Measurements from ENCODE around the gene PDSS1.
A peak's percentile ranks its signal among the peaks of the same experiment; 100 is the strongest.
"Not testable (repeated sequence)": the region's sequence is repeated elsewhere in the genome, so short reads cannot be mapped to it uniquely, and the experiment has no call there.

PDSS1 gene, protein sequence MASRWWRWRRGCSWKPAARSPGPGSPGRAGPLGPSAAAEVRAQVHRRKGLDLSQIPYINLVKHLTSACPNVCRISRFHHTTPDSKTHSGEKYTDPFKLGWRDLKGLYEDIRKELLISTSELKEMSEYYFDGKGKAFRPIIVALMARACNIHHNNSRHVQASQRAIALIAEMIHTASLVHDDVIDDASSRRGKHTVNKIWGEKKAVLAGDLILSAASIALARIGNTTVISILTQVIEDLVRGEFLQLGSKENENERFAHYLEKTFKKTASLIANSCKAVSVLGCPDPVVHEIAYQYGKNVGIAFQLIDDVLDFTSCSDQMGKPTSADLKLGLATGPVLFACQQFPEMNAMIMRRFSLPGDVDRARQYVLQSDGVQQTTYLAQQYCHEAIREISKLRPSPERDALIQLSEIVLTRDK

DNA sequence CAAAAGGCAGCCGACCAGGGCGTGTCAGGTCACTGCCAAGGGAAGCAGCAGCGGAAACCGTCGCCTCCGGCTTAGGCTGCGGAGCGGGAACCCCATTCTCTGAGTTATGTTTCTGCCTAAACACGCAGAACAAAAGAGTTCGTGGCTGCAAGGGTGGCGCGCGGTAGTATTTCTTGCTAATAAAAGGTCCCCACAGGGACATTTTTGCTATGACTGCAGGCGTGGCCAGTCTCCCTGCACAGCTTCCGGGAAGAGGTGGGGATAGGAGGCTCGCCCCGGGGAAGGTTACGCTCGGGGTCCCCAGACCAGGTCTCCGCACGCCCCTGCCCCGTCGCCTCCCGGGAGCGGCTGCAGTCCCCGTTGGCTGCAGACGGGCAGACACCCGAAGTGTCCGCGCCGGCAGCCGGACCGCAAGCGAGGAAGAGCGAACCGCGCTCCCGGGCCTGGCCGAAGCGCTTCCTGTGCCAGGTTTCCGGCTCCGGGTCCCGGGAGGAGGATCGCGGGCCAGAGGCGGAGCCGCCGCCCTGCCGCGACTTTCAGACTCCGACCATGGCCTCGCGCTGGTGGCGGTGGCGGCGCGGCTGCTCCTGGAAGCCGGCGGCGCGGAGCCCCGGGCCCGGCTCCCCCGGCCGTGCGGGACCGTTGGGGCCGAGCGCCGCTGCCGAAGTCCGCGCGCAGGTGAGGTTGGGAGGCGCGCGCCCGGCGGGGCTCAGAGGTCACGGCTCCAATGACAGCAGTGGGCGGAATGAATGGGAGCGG is at the start of gene PDSS1:
Gene PDSS1 (plus strand): TSS at position 539 of the 759 bp plus-strand sequence. CDS start 11 bp downstream, at position 550.
- Histone ChIP-seq H3K27ac (ENCODE audit: low read length) (peak within 1 kb of the TSS; percentile 78), H3K4me1 (ENCODE audit: control insufficient read depth in 1 of 2, insufficient read depth in 2 of 2, low read length in 2 of 2) (peaks cover 12 to 14% of the 10 kb centered on the region in 2 donors), H3K4me3 (ENCODE audit: low read depth in 1 of 2, low read length in 2 of 2) (peak within 1 kb of the TSS; percentile 86 to 88), H3K9me3 (ENCODE audit: control insufficient read depth in 1 of 2, low read length in 2 of 2) (no peaks in the 10 kb centered on the region), H3K27me3 (ENCODE audit: low read depth, low read length) (no peaks in the 10 kb centered on the region), H3K36me3 (ENCODE audit: control insufficient read depth in 1 of 2, insufficient read depth in 2 of 2, low read length in 2 of 2) (no peaks in the 10 kb centered on the region)

DNA sequence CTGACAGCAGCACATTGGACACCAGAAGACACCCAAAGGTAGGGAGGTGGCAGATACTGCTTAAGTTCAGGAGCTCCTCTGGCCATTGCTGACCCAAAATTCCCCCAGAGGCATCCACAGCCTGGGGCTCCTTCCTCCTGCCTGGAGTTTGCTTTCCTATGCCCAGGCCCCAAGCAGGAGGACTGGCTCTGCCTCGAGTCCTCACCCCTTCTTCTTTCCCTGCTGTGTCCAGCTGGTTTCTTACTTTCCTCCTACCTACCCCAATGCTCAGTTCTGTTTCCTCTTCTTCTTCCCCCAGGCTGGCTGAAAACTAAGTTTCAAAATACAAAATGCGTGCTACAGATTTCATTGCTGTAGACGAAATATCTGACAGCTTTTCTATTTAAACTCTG is 49.3 kb upstream of the PDSS1 start:
- not testable (repeated sequence) for H3K36me3 ChIP-seq (ENCODE audit: control insufficient read depth in 1 of 2, insufficient read depth in 2 of 2, low read length in 2 of 2); H3K4me1 ChIP-seq (ENCODE audit: control insufficient read depth in 1 of 2, insufficient read depth in 2 of 2, low read length in 2 of 2); H3K9me3 ChIP-seq (ENCODE audit: control insufficient read depth in 1 of 2, low read length in 2 of 2); H3K27me3 ChIP-seq (ENCODE audit: low read depth, low read length); H3K27ac ChIP-seq (ENCODE audit: low read length); H3K4me3 ChIP-seq (ENCODE audit: low read depth in 1 of 2, low read length in 2 of 2)

DNA sequence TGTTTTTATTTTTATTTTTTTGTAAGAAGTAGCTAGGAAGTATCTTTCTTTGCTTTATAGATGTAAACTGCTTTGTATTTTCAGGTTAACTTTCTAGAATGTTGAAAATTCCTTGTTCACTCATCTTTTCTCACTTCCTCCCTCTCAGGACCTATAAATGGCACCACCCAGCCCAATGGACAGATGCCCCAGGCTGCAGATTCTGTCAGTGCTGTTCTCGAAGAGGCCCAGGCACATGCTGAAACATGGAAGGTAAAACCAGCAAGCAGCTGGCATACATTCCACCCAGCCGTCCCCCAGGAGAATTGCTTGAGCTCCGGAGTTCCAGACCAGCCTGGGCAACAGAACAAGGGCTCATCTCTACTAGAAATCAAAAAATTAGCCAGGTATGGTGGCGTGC is 47.1 kb upstream of the PDSS1 start:
- Histone ChIP-seq H3K9me3 (ENCODE audit: control insufficient read depth in 1 of 2, low read length in 2 of 2) (no peaks in the 10 kb centered on the region), H3K27ac (ENCODE audit: low read length) (no peak overlapping the region), H3K36me3 (ENCODE audit: control insufficient read depth in 1 of 2, insufficient read depth in 2 of 2, low read length in 2 of 2) (no peaks in the 10 kb centered on the region)

DNA sequence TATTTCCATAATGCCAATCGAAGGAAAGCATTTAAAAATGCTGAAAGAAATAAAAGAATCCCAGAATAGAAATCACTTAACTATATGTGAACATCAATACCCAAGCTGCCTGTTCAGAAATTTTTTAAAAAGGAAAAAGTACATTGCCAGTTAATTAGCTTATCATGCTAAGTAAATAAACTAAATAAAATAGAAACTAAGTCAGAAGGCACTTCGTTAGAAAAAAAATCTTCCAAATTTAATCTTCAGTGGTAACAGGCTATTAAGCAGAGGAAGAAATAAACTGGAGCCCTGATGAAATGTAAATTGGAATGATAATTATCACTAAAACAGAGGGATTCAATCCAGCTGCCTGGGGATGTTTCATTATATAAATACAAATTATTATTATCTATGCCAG is 46.0 kb upstream of the PDSS1 start:
- not testable (repeated sequence) for H3K27ac ChIP-seq (ENCODE audit: low read length); H3K27me3 ChIP-seq (ENCODE audit: low read depth, low read length); H3K4me3 ChIP-seq (ENCODE audit: low read depth in 1 of 2, low read length in 2 of 2); H3K36me3 ChIP-seq (ENCODE audit: control insufficient read depth in 1 of 2, insufficient read depth in 2 of 2, low read length in 2 of 2); H3K4me1 ChIP-seq (ENCODE audit: control insufficient read depth in 1 of 2, insufficient read depth in 2 of 2, low read length in 2 of 2); H3K9me3 ChIP-seq (ENCODE audit: control insufficient read depth in 1 of 2, low read length in 2 of 2)

More for the DNA sequence above, 47.1 kb upstream of the PDSS1 start:
- Histone ChIP-seq H3K27me3 (ENCODE audit: low read depth, low read length) (no peaks in the 10 kb centered on the region), H3K4me3 (ENCODE audit: low read depth in 1 of 2, low read length in 2 of 2) (no peak overlapping the region), H3K4me1 (ENCODE audit: control insufficient read depth in 1 of 2, insufficient read depth in 2 of 2, low read length in 2 of 2) (no peaks in the 10 kb centered on the region)

DNA sequence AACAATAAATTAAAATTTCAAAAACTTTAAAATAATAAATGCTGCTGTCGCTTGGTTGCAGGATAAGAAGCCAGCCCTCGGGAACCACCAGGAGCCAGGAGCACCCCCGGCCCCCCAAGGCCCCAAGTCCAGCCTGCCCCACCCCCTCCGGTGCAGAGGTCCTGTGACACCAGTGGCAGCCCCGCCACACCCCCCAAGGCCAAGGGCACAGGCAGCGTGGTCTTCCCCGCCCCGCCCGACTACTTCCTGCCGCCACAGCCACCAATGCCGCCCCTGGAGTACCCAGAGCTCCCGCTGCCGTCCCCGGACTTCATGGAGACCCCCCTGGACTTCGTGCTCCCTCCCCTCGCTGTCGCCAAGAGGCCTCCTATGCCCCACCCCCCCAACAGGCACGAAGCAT is 44.5 kb upstream of the PDSS1 start:
- no peaks in the 10 kb centered on the region for H3K36me3 ChIP-seq (ENCODE audit: control insufficient read depth in 1 of 2, insufficient read depth in 2 of 2, low read length in 2 of 2)
- no peak overlapping the region for H3K4me3 ChIP-seq (ENCODE audit: low read depth in 1 of 2, low read length in 2 of 2)
- H3K4me1 ChIP-seq (ENCODE audit: control insufficient read depth in 1 of 2, insufficient read depth in 2 of 2, low read length in 2 of 2) = no peaks in the 10 kb centered on the region
- no peaks in the 10 kb centered on the region for H3K27me3 ChIP-seq (ENCODE audit: low read depth, low read length)
- no peaks in the 10 kb centered on the region for H3K9me3 ChIP-seq (ENCODE audit: control insufficient read depth in 1 of 2, low read length in 2 of 2)
- no peak overlapping the region for H3K27ac ChIP-seq (ENCODE audit: low read length)

DNA sequence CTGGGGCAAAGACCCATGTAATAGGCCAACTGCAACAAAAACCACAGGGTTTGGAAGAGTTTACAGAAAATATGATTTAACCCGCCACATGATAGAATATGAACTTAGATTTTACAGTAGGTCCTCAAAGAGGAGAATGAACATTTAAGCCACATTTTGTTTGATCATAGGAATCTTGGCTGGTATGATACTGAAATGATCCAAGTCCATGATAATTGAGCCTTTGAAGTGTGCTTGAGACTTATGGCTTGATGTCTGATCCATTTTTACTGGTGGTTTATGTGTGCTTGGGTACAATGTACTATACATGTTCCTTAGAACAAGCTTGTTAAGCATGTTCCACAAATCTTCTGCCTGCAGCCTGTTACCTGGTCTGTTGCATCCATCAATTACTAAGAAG is 41.8 kb upstream of the PDSS1 start:
- Histone ChIP-seq H3K9me3 (ENCODE audit: control insufficient read depth in 1 of 2, low read length in 2 of 2) (no peaks in the 10 kb centered on the region), H3K4me3 (ENCODE audit: low read depth in 1 of 2, low read length in 2 of 2) (no peak overlapping the region), H3K36me3 (ENCODE audit: control insufficient read depth in 1 of 2, insufficient read depth in 2 of 2, low read length in 2 of 2) (no peaks in the 10 kb centered on the region), H3K27ac (ENCODE audit: low read length) (no peak overlapping the region), H3K27me3 (ENCODE audit: low read depth, low read length) (no peaks in the 10 kb centered on the region), H3K4me1 (ENCODE audit: control insufficient read depth in 1 of 2, insufficient read depth in 2 of 2, low read length in 2 of 2) (no peaks in the 10 kb centered on the region)

DNA sequence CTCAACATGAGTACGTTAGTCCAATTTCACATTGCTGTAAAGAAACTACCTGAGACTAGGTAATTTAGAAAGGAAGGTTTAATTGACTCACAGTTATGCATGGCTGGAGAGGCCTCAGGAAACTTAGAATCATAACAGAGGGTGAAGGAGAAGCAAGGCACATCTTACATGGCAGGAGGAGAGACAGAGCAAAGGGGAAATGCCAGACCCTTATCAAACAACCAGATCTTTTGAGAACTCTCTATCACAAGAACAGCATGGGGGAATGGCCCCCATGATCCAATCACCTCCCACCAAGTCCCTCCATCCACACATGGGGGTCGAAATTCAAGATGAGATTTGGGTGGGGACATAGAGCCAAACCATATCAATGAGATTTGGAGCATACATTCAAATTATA is 34.6 kb upstream of the PDSS1 start:
- no peaks in the 10 kb centered on the region for H3K9me3 ChIP-seq (ENCODE audit: control insufficient read depth in 1 of 2, low read length in 2 of 2)
- H3K36me3 ChIP-seq (ENCODE audit: control insufficient read depth in 1 of 2, insufficient read depth in 2 of 2, low read length in 2 of 2) = no peaks in the 10 kb centered on the region
- H3K27ac ChIP-seq (ENCODE audit: low read length) = no peak overlapping the region
- no peaks in the 10 kb centered on the region for H3K4me1 ChIP-seq (ENCODE audit: control insufficient read depth in 1 of 2, insufficient read depth in 2 of 2, low read length in 2 of 2)
- no peaks in the 10 kb centered on the region for H3K27me3 ChIP-seq (ENCODE audit: low read depth, low read length)
- no peak overlapping the region for H3K4me3 ChIP-seq (ENCODE audit: low read depth in 1 of 2, low read length in 2 of 2)

DNA sequence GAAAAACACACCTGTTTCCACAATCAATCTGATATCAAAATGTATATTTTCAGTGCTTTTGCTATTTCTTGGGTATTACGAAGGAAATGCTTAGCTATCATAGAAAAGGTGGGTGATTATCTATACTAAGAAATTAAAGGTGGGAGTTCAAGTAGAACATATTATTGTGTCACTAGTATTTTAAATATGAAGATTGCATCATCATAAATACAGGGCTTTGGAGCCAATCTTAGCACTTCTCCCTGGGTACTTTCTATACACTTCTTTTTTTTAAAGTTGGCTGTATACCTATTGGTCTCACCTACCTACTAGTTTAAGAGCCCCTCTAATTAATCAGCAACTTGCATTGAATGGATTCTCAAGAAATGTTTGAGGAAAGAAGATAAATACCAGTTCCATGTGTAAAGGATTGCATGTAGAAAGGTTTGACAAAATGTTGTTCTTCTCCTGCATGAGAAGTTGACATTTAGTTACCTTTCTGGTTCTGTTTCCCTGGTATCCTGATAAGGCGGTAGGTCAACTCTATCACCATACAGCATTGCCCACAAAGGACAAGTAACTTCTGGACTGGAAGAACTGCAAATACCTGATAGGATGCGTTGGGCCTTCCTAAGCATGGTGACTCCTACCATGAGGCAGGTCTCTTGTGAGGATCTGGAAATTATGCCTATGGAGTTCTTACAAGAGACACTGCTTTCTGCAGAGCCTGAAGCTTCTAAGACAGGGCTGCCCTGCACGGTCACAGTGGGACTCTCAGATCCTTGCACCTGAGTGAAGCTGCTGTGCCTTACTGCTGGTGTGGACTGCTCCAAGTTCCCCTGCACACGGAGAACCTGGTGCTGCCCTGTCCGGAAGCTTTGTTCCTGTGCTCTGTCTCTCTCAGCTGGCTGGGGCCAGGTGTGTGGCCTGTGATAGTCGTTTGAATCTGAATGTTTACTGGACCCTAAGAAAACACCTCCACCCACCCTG is 32.1 kb upstream of the PDSS1 start:
- H3K4me3 ChIP-seq (ENCODE audit: low read depth in 1 of 2, low read length in 2 of 2) = no peak overlapping the region
- H3K4me1 ChIP-seq (ENCODE audit: control insufficient read depth in 1 of 2, insufficient read depth in 2 of 2, low read length in 2 of 2) = no peaks in the 10 kb centered on the region
- no peaks in the 10 kb centered on the region for H3K27me3 ChIP-seq (ENCODE audit: low read depth, low read length)
- H3K9me3 ChIP-seq (ENCODE audit: control insufficient read depth in 1 of 2, low read length in 2 of 2) = no peaks in the 10 kb centered on the region
- no peaks in the 10 kb centered on the region for H3K36me3 ChIP-seq (ENCODE audit: control insufficient read depth in 1 of 2, insufficient read depth in 2 of 2, low read length in 2 of 2)
- no peak overlapping the region for H3K27ac ChIP-seq (ENCODE audit: low read length)

DNA sequence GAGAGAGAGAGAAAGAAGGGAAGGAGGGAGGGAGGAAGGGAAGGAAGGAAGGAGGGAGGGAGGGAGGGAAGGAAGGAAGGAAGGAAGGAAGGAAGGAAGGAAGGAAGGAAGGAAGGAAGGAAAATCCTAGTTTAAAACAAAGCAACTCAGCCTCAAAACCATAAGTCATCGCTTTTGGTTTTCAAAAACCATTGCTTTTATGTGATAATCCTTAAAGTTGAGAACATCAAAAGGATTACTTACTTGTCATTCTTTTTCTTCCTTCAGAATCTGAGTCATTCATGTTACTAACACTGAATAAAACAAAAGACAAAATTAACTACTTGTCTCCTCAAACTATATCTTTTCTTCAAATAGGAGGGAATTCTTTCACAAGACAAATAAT is 21.6 kb upstream of the PDSS1 start:
- Histone ChIP-seq H3K36me3 (ENCODE audit: control insufficient read depth in 1 of 2, insufficient read depth in 2 of 2, low read length in 2 of 2) (no peaks in the 10 kb centered on the region), H3K27ac (ENCODE audit: low read length) (no peak overlapping the region), H3K4me1 (ENCODE audit: control insufficient read depth in 1 of 2, insufficient read depth in 2 of 2, low read length in 2 of 2) (no peaks in the 10 kb centered on the region), H3K9me3 (ENCODE audit: control insufficient read depth in 1 of 2, low read length in 2 of 2) (no peaks in the 10 kb centered on the region), H3K27me3 (ENCODE audit: low read depth, low read length) (no peaks in the 10 kb centered on the region), H3K4me3 (ENCODE audit: low read depth in 1 of 2, low read length in 2 of 2) (no peak overlapping the region)

DNA sequence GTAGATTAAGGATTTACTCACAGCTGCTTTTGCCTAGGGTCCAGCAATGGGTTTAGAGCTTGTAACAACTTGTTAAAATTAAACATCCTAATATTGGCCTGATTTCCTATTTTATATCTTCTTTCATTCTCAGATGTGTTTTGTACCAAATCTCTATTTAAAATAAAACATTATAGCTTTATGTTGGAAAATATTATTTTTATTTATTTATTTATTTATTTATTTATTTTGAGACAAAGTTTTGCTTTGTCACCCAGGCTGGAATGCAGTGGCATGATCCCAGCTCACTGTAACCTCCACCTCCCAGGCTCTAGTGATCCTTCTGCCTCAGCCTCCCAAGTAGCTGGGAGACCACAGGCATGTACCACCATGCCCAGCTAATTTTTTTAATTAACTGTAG is 17.9 kb upstream of the PDSS1 start:
- Histone ChIP-seq H3K27me3 (ENCODE audit: low read depth, low read length) (no peaks in the 10 kb centered on the region), H3K4me1 (ENCODE audit: control insufficient read depth in 1 of 2, insufficient read depth in 2 of 2, low read length in 2 of 2) (no peaks in the 10 kb centered on the region), H3K4me3 (ENCODE audit: low read depth in 1 of 2, low read length in 2 of 2) (no peak overlapping the region), H3K36me3 (ENCODE audit: control insufficient read depth in 1 of 2, insufficient read depth in 2 of 2, low read length in 2 of 2) (no peaks in the 10 kb centered on the region), H3K27ac (ENCODE audit: low read length) (no peak overlapping the region), H3K9me3 (ENCODE audit: control insufficient read depth in 1 of 2, low read length in 2 of 2) (no peaks in the 10 kb centered on the region)

DNA sequence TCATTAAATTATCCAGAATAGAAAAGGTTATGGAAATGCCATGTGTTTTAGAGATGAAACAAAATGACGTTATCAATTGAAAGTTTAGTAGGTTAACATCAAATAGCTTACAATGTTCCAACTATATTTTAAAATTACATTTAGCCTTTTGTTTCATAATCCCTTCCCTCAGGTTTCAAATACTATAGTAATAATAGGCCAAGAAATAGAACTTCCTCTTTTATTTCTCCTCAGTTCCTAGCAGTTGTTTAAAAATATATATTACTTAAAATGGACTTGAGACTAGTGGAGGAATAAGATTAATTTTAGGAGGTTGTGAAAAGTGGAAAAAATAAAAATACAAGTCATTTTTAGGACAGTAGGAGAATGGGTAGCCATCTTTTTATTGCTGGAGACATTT is 16.4 kb upstream of the PDSS1 start:
- H3K36me3 ChIP-seq (ENCODE audit: control insufficient read depth in 1 of 2, insufficient read depth in 2 of 2, low read length in 2 of 2) = no peaks in the 10 kb centered on the region
- no peaks in the 10 kb centered on the region for H3K4me1 ChIP-seq (ENCODE audit: control insufficient read depth in 1 of 2, insufficient read depth in 2 of 2, low read length in 2 of 2)
- no peaks in the 10 kb centered on the region for H3K9me3 ChIP-seq (ENCODE audit: control insufficient read depth in 1 of 2, low read length in 2 of 2)
- no peak overlapping the region for H3K4me3 ChIP-seq (ENCODE audit: low read depth in 1 of 2, low read length in 2 of 2)
- no peak overlapping the region for H3K27ac ChIP-seq (ENCODE audit: low read length)
- H3K27me3 ChIP-seq (ENCODE audit: low read depth, low read length) = no peaks in the 10 kb centered on the region
